B cell (primary cell): ENCODE measurements around the gene LRFN4.

Source experiments
- EZH2 ChIP-seq: IDR thresholded peaks from 2 replicates; pipeline ENCODE4 v1.6.1; 2012; ENCODE audit warnings: borderline replicate concordance, low read depth, mild to moderate bottlenecking, moderate library complexity, low read length; ENCODE audit not compliant: insufficient read depth, poor library complexity, severe bottlenecking
- TF ChIP-seq, protein P1 (sequence below): fragments of 200-600 bp; IDR thresholded peaks from one replicate; pipeline ENCODE4 v1.8.0; 2022; ENCODE audit warnings: antibody characterized with exemption, mild to moderate bottlenecking

DNA sequence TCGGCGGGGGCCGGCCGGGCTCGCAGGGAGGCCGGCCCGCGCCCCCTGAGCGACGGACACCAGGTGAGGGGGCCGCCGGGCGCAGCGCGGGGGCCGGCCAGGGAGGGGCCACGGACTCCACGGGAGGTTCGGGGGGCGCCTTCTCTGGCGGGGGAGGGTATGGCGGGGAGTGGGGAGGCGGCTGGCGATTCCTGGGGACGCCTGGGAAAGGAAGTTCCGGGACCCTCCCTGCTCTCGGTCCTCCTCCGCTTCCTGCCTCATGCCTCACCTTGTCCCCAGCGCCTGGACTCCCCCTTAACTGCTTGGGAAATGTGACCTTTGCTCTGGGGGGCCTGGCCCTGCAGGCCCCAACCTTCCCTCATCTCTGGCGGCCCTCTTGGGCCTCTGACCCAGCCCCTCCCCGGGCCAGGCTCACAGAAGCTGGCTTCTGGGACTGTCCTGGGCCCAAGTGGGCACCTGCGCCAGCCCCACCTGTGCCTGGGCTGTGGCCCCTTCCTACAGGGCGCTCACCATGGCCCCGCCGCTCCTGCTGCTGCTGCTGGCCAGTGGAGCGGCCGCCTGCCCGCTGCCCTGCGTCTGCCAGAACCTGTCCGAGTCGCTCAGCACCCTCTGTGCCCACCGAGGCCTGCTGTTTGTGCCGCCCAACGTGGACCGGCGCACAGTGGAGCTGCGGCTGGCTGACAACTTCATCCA is 516 bp downstream of the LRFN4 start:
- no peak for TF ChIP-seq EZH2
- TF ChIP-seq, protein P1, sequence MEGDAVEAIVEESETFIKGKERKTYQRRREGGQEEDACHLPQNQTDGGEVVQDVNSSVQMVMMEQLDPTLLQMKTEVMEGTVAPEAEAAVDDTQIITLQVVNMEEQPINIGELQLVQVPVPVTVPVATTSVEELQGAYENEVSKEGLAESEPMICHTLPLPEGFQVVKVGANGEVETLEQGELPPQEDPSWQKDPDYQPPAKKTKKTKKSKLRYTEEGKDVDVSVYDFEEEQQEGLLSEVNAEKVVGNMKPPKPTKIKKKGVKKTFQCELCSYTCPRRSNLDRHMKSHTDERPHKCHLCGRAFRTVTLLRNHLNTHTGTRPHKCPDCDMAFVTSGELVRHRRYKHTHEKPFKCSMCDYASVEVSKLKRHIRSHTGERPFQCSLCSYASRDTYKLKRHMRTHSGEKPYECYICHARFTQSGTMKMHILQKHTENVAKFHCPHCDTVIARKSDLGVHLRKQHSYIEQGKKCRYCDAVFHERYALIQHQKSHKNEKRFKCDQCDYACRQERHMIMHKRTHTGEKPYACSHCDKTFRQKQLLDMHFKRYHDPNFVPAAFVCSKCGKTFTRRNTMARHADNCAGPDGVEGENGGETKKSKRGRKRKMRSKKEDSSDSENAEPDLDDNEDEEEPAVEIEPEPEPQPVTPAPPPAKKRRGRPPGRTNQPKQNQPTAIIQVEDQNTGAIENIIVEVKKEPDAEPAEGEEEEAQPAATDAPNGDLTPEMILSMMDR, result no peak
